GM21717 (cell line): ENCODE measurements around the gene AMFR.

Experiments
- ATAC-seq: cut with Tn5 transposase; IDR thresholded peaks from one replicate; pipeline ENCODE4 v1.9.1; 2021; ENCODE audit warnings: mild to moderate bottlenecking, moderate library complexity; ENCODE audit not compliant: unreplicated experiment

AMFR gene

GRCh38 chr16:56315955-56316354 lies 109.4 kb downstream of the AMFR start:
- ATAC-seq, result no peak

- ATAC-seq, result no peak
These were observed 111.0 kb downstream of the AMFR start for GRCh38 chr16:56314244-56314850.

GRCh38 chr16:56312556-56312955 lies 112.8 kb downstream of the AMFR start:
- no peak for ATAC-seq

- no peak for ATAC-seq
These were observed 113.4 kb downstream of the AMFR start for GRCh38 chr16:56312028-56312300.
